RWPE2 (cell line): ENCODE results near the gene ZFYVE28.
A peak's percentile ranks its signal among the peaks of the same experiment; 100 is the strongest.

Experiments
- ATAC-seq: fragments of 200-7000 bp; cut with Tn5 transposase; 3 replicates; pipeline ENCODE4 v1.9.1; 2021; ENCODE audit warnings: low read depth
- DNase-seq: peaks from one replicate; pipeline ENCODE4 v3.0.0-alpha.2; 2020; ENCODE audit warnings: low spot score
- H3K27ac ChIP-seq: fragments of 450-650 bp; 2 replicates; pipeline ENCODE4 v1.5.1; 2017; ENCODE audit warnings: mild to moderate bottlenecking; ENCODE audit not compliant: poor library complexity, severe bottlenecking
- H3K27me3 ChIP-seq: fragments of 250-450 bp; sonication (Bioruptor Pico); 2 replicates; pipeline ENCODE4 v1.5.1; 2021; ENCODE audit warnings: mild to moderate bottlenecking, moderate library complexity; ENCODE audit not compliant: insufficient read depth, poor library complexity, severe bottlenecking
- H3K36me3 ChIP-seq: fragments of 250-450 bp; sonication (Bioruptor Pico); 2 replicates; pipeline ENCODE4 v1.5.1; 2020; ENCODE audit warnings: low read depth, mild to moderate bottlenecking, moderate library complexity
- H3K4me1 ChIP-seq: fragments of 250-450 bp; sonication (Bioruptor Pico); 2 replicates; pipeline ENCODE4 v1.5.1; 2021; ENCODE audit warnings: mild to moderate bottlenecking, moderate library complexity; ENCODE audit not compliant: insufficient read depth, poor library complexity, severe bottlenecking
- H3K4me3 ChIP-seq: fragments of 250-450 bp; sonication (Bioruptor Pico); 2 replicates; pipeline ENCODE4 v1.5.1; 2021; ENCODE audit warnings: mild to moderate bottlenecking, moderate library complexity; ENCODE audit not compliant: severe bottlenecking
- H3K9me3 ChIP-seq: fragments of 250-450 bp; sonication (Bioruptor Pico); 2 replicates; pipeline ENCODE4 v1.5.1; 2021; ENCODE audit warnings: mild to moderate bottlenecking, moderate library complexity; ENCODE audit not compliant: severe bottlenecking
- TF ChIP-seq, protein P1 (sequence below): fragments of 450-650 bp; IDR thresholded peaks from one replicate; pipeline ENCODE4 v1.5.1; 2017; ENCODE audit warnings: mild to moderate bottlenecking, moderate library complexity; ENCODE audit not compliant: poor library complexity, severe bottlenecking

Gene ZFYVE28

GRCh38 chr4:2290974-2291704 lies 127.3 kb downstream of the ZFYVE28 start:
- ATAC-seq (no peak; the same call in 2 of the 3 replicates), DNase-seq (no peak)
- no peaks in the 10 kb centered on the region for H3K36me3 ChIP-seq
- TF ChIP-seq, protein P1, sequence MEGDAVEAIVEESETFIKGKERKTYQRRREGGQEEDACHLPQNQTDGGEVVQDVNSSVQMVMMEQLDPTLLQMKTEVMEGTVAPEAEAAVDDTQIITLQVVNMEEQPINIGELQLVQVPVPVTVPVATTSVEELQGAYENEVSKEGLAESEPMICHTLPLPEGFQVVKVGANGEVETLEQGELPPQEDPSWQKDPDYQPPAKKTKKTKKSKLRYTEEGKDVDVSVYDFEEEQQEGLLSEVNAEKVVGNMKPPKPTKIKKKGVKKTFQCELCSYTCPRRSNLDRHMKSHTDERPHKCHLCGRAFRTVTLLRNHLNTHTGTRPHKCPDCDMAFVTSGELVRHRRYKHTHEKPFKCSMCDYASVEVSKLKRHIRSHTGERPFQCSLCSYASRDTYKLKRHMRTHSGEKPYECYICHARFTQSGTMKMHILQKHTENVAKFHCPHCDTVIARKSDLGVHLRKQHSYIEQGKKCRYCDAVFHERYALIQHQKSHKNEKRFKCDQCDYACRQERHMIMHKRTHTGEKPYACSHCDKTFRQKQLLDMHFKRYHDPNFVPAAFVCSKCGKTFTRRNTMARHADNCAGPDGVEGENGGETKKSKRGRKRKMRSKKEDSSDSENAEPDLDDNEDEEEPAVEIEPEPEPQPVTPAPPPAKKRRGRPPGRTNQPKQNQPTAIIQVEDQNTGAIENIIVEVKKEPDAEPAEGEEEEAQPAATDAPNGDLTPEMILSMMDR: no peak
- no peak overlapping the region for H3K27ac ChIP-seq
- no peak overlapping the region for H3K4me3 ChIP-seq
- no peaks in the 10 kb centered on the region for H3K27me3 ChIP-seq
- no peaks in the 10 kb centered on the region for H3K9me3 ChIP-seq
- no peaks in the 10 kb centered on the region for H3K4me1 ChIP-seq

- Histone ChIP-seq H3K4me3 (no peak overlapping the region), H3K9me3 (no peaks in the 10 kb centered on the region), H3K27ac (no peak overlapping the region), H3K27me3 (no peaks in the 10 kb centered on the region), H3K36me3 (no peaks in the 10 kb centered on the region), H3K4me1 (no peaks in the 10 kb centered on the region)
- DNase-seq (no peak), ATAC-seq (no peak)
- TF ChIP-seq, protein P1: no peak
Observed at GRCh38 chr4:2290488-2290887, 128.0 kb downstream of the ZFYVE28 start.

GRCh38 chr4:2289955-2290333 lies 128.5 kb downstream of the ZFYVE28 start:
- DNase-seq: no peak
- TF ChIP-seq, protein P1: no peak
- H3K4me3 ChIP-seq: no peak overlapping the region
- H3K27ac ChIP-seq: no peak overlapping the region
- no peaks in the 10 kb centered on the region for H3K9me3 ChIP-seq
- no peak for ATAC-seq
- H3K4me1 ChIP-seq: no peaks in the 10 kb centered on the region
- no peaks in the 10 kb centered on the region for H3K27me3 ChIP-seq
- H3K36me3 ChIP-seq: no peaks in the 10 kb centered on the region

- Histone ChIP-seq H3K9me3 (no peaks in the 10 kb centered on the region), H3K4me1 (no peaks in the 10 kb centered on the region), H3K27me3 (no peaks in the 10 kb centered on the region), H3K36me3 (no peaks in the 10 kb centered on the region), H3K27ac (no peak overlapping the region), H3K4me3 (no peak overlapping the region)
- ATAC-seq (no peak), DNase-seq (no peak)
- TF ChIP-seq, protein P1: no peak
Observed at GRCh38 chr4:2289311-2289954, 129.0 kb downstream of the ZFYVE28 start.

DNA sequence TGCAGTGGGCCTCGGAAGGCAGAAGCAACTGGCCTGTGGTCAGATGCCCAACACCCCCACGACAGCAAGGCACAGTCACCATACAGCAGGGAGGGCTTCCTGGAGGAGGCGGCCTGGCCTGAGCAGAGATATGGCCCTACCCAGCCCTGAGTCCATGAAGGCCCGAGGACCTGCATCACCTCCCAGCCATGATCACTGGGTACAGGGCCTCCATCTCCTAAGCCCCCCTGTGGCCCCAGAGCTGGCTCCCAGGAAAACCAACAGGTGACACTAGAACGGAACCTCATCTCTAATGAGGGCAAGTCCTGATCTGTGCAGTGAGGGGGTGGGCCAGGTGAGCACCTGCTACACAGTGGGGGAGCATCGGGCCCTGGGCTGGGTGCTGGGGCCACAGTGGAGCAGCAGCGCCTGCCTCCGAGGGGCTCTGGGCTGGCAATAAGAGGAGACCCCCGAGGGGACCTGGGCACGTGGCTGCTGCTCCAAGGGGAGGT lies 130.3 kb downstream of the ZFYVE28 start:
- TF ChIP-seq, protein P1: no peak
- DNase-seq (peak; percentile 49), ATAC-seq (no peak)
- Histone ChIP-seq H3K4me3 (no peak overlapping the region), H3K27ac (no peak overlapping the region), H3K9me3 (no peaks in the 10 kb centered on the region), H3K4me1 (no peaks in the 10 kb centered on the region), H3K36me3 (no peaks in the 10 kb centered on the region), H3K27me3 (no peaks in the 10 kb centered on the region)
